Natural killer cell (primary cell): ENCODE measurements around the gene CYP19A1. TPM values are rescaled to one million over a fixed set of nuclear protein-coding genes. Genes with fewer than 3 reads are reported as not detected.

Source experiments
- ATAC-seq, 3 donors: fragments of 150-1000 bp in 2 of 3; fragments of 200-7000 bp in 1 of 3; cut with Tn5 transposase; 1 replicate in 1 of 3; 2 replicates in 2 of 3; pipeline ENCODE4 v1.10.0; 2021; ENCODE audit warnings: mild to moderate bottlenecking in 2 of 3, moderate library complexity in 2 of 3
- DNase-seq, 2 donors: peaks; one replicate each; pipeline versions ENCODE4 v3.0.0 to v3.0.0-alpha.2; 2013 to 2021; ENCODE audit warnings: mixed read lengths in 1 of 2
- H3K27ac ChIP-seq: one replicate; pipeline ENCODE4 v1.5.1; 2013; ENCODE audit warnings: mild to moderate bottlenecking, low read length
- H3K27me3 ChIP-seq: one replicate; pipeline ENCODE4 v1.6.1; 2013; ENCODE audit warnings: low read length; ENCODE audit not compliant: control insufficient read depth, insufficient read depth
- H3K36me3 ChIP-seq: one replicate; pipeline ENCODE4 v1.6.1; 2013; ENCODE audit warnings: low read length; ENCODE audit not compliant: control insufficient read depth, insufficient read depth
- H3K4me1 ChIP-seq: one replicate; pipeline ENCODE4 v1.6.1; 2013; ENCODE audit warnings: low read length; ENCODE audit not compliant: control insufficient read depth, insufficient read depth
- H3K4me3 ChIP-seq: one replicate; pipeline ENCODE4 v1.5.1; 2013; ENCODE audit warnings: low read length
- H3K9me3 ChIP-seq: one replicate; pipeline ENCODE4 v1.6.1; 2013; ENCODE audit warnings: low read length; ENCODE audit not compliant: control insufficient read depth, insufficient read depth
- H3K27ac Mint-ChIP-seq, 2 donors: one replicate each; pipeline ENCODE4 v1.8.0; 2022; ENCODE audit warnings: mild to moderate bottlenecking in 2 of 2, mixed read lengths in 2 of 2, moderate library complexity in 1 of 2
- H3K27me3 Mint-ChIP-seq, 2 donors: one replicate each; pipeline ENCODE4 v1.8.0; 2022; ENCODE audit warnings: low read depth in 2 of 2, mixed read lengths in 2 of 2
- H3K36me3 Mint-ChIP-seq: one replicate; pipeline ENCODE4 v1.8.0; 2022; ENCODE audit warnings: mixed read lengths
- H3K4me1 Mint-ChIP-seq, 2 donors: one replicate each; pipeline ENCODE4 v1.8.0; 2022; ENCODE audit warnings: mixed read lengths in 2 of 2
- H3K4me3 Mint-ChIP-seq: one replicate; pipeline ENCODE4 v1.8.0; 2022; ENCODE audit warnings: mild to moderate bottlenecking, moderate library complexity, mixed read lengths
- H3K9me3 Mint-ChIP-seq, 2 donors: one replicate each; pipeline ENCODE4 v1.8.0; 2022; ENCODE audit warnings: mixed read lengths in 2 of 2
- WGBS: methylation state at CpG from one replicate; pipeline ENCODE4 v1.1.7; 2013; ENCODE audit warnings: missing lambda C conversion rate; ENCODE audit not compliant: insufficient coverage; 5-methylcytosine and 5-hydroxymethylcytosine counted together
- intact Hi-C: fragments of 100-400 bp; cut with micrococcal nuclease; formaldehyde crosslinking; loops from one replicate; pipeline ENCODE4 v1.14.2; 2022
- total RNA-seq, 4 donors: library from RNA; stranded (reverse); fragments of 120-200 nt in 1 of 4; gene quantifications; one replicate each; pipeline versions ENCODE4 v1.2.3 to v1.2.4, GENCODE V29; 2013 to 2022
- TF ChIP-seq, protein P1 (sequence below): fragments of 200-600 bp; IDR thresholded peaks from one replicate; pipeline ENCODE4 v1.8.0; 2022; ENCODE audit warnings: antibody characterized with exemption

CYP19A1 gene
- total RNA-seq, 3 donors from 2014 or later (not counting 1 experiment from before 2014, with no cell fraction given): not detected

DNA sequence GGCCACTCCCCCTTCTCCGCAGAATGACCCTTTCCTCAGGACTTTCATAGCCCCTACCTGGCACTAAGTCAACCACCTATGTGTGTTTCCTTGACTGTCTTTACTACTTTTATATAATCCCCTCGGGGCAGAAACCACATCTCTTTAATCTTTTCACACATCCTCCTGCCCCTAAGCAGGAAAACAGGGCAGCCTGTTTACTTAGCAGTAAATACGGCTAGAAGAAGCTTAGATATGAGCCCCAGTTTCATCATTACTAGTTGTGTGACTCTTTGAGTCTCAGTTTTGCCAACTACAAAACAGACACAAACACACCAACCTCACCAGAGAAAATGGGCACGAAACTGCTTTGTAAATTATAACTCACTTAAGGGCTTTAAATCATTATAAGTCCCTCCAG, 98.3 kb downstream of the CYP19A1 start:
- Histone ChIP-seq H3K4me1 (no peaks in the 10 kb centered on the region), H3K4me3 (no peak overlapping the region), H3K9me3 (no peaks in the 10 kb centered on the region), H3K36me3 (no peaks in the 10 kb centered on the region), H3K27ac (no peak overlapping the region), H3K27me3 (peaks cover 2% of the 10 kb centered on the region)
- DNase-seq (no peak), ATAC-seq (no peak)
- Mint-ChIP-seq H3K27ac (no peak overlapping the region), H3K4me1 (no peaks in the 10 kb centered on the region), H3K27me3 (peaks cover 8 to 19% of the 10 kb centered on the region in 2 donors), H3K36me3 (no peaks in the 10 kb centered on the region), H3K9me3 (no peaks in the 10 kb centered on the region), H3K4me3 (no peak overlapping the region)
- WGBS: 0% methylated on average over 4 of the region's 4 CpGs
- intact Hi-C loops: no loop called here
- TF ChIP-seq, protein P1, sequence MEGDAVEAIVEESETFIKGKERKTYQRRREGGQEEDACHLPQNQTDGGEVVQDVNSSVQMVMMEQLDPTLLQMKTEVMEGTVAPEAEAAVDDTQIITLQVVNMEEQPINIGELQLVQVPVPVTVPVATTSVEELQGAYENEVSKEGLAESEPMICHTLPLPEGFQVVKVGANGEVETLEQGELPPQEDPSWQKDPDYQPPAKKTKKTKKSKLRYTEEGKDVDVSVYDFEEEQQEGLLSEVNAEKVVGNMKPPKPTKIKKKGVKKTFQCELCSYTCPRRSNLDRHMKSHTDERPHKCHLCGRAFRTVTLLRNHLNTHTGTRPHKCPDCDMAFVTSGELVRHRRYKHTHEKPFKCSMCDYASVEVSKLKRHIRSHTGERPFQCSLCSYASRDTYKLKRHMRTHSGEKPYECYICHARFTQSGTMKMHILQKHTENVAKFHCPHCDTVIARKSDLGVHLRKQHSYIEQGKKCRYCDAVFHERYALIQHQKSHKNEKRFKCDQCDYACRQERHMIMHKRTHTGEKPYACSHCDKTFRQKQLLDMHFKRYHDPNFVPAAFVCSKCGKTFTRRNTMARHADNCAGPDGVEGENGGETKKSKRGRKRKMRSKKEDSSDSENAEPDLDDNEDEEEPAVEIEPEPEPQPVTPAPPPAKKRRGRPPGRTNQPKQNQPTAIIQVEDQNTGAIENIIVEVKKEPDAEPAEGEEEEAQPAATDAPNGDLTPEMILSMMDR: no peak

DNA sequence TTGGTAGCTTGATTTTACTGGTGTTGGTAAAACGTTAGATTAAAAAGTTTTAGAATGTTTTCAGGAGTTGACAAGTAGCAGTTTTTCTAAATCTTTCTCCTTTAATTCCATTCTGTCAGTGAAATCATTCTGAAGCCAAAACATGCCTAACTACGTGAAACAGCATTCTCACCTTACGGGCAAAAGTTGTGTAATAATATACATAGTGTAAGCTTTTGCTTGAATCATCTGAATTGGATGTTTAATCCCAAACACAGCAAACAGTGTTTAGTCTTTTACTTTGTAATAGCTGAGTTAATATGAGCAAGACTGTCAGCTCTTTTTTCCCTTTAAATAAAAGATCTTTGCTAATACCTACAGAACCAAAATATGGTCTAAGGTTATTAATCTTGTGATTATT, 100.6 kb downstream of the CYP19A1 start:
- intact Hi-C loops: no loop called here
- WGBS: 100% methylated on average over 1 of the region's 3 CpGs
- H3K9me3 ChIP-seq: no peaks in the 10 kb centered on the region
- Mint-ChIP-seq H3K27me3 (peaks cover 18 to 33% of the 10 kb centered on the region in 2 donors), H3K36me3 (no peaks in the 10 kb centered on the region), H3K4me1 (no peaks in the 10 kb centered on the region), H3K4me3 (no peak overlapping the region), H3K27ac (no peak overlapping the region), H3K9me3 (no peaks in the 10 kb centered on the region)
- no peak overlapping the region for H3K4me3 ChIP-seq
- H3K27ac ChIP-seq: no peak overlapping the region
- H3K27me3 ChIP-seq: peaks cover 3% of the 10 kb centered on the region
- H3K4me1 ChIP-seq: no peaks in the 10 kb centered on the region
- TF ChIP-seq, protein P1: no peak
- ATAC-seq (no peak), DNase-seq (no peak)
- no peaks in the 10 kb centered on the region for H3K36me3 ChIP-seq

DNA sequence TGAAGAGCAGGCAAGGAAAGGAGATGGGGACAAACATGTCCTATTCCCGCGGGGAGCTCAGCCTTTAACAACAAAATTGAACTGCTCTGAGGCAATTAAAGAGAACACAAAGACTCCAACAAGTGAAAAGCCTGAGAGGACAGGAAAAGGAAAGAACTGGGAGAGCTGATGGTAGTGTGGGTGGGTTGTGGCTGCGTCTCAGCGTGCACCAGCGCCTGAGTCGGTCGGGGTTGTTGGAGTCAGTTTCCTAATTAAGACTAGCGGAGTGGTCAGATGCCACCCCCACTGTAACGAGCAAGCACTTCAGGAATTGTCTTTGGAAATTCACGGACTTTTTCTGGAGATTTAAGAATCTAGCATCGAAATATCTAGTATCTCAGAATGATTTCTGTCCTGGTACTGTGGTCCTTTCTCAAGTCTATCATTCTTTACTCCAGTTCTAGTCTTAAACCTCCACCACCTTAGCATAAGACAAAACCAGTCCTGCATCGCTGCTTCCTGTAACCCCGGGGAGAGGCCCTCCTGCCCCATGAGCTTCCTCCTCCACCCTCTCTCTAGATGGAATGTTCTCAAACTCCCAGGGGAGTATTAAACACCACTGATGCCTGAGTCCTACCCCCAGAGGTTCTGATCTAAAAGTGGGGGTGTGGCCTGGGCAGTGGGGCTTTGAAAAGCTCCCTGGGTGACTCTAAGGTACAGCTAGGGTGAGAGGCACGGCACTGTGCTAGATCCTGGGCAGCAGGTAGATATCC, 104.0 kb downstream of the CYP19A1 start:
- intact Hi-C loops: no loop called here
- no peaks in the 10 kb centered on the region for H3K9me3 Mint-ChIP-seq
- H3K4me3 Mint-ChIP-seq: no peak overlapping the region
- H3K4me1 Mint-ChIP-seq: no peaks in the 10 kb centered on the region
- no peak for ATAC-seq
- H3K27ac Mint-ChIP-seq: no peak overlapping the region
- no peaks in the 10 kb centered on the region for H3K4me1 ChIP-seq
- no peak for DNase-seq
- peaks cover 16 to 28% of the 10 kb centered on the region in 2 donors for H3K27me3 Mint-ChIP-seq
- peaks cover 3% of the 10 kb centered on the region for H3K27me3 ChIP-seq
- TF ChIP-seq, protein P1: no peak
- H3K36me3 Mint-ChIP-seq: no peaks in the 10 kb centered on the region
- H3K4me3 ChIP-seq: no peak overlapping the region
- no peaks in the 10 kb centered on the region for H3K36me3 ChIP-seq
- H3K9me3 ChIP-seq: no peaks in the 10 kb centered on the region
- no peak overlapping the region for H3K27ac ChIP-seq
- WGBS: 29% methylated on average over 14 of the region's 14 CpGs

DNA sequence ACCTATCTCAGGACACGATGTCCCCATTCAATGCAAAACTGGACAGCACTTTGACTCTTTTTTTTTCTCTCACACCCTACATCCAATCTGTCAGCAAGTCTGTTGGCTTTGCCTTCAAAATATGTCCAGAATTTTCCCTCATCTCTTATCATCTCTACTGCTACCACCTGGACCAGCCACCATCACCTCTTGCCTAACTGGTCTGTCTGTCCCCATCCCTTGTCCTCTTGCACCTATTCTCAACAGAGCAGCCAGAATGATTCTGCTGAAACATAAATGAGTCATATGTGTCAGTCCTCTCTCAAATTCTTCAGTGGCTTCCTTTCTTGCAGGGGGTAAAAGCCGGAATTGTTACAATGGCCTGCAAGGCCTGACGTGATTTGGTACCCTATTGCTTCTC, 105.8 kb downstream of the CYP19A1 start:
- DNase-seq (no peak), ATAC-seq (no peak)
- Histone ChIP-seq H3K4me1 (no peaks in the 10 kb centered on the region), H3K36me3 (no peaks in the 10 kb centered on the region), H3K27ac (no peak overlapping the region), H3K9me3 (no peaks in the 10 kb centered on the region), H3K4me3 (no peak overlapping the region), H3K27me3 (peaks cover 2% of the 10 kb centered on the region)
- H3K4me1 Mint-ChIP-seq: no peaks in the 10 kb centered on the region
- 95% methylated on average over 3 of the region's 3 CpGs for WGBS
- TF ChIP-seq, protein P1: no peak
- H3K27me3 Mint-ChIP-seq: peaks cover 19 to 28% of the 10 kb centered on the region in 2 donors
- H3K4me3 Mint-ChIP-seq: no peak overlapping the region
- no peaks in the 10 kb centered on the region for H3K36me3 Mint-ChIP-seq
- no peak overlapping the region for H3K27ac Mint-ChIP-seq
- H3K9me3 Mint-ChIP-seq: no peaks in the 10 kb centered on the region
- intact Hi-C loops: no loop called here
